HCT116 (cell line): Measurements from ENCODE around the gene MND1. TPM values are rescaled to one million over a fixed set of nuclear protein-coding genes. Genes with fewer than 3 reads are reported as not detected.

Experiments
- ATAC-seq: fragments of 200-7000 bp; cut with Tn5 transposase; 2 replicates; pipeline ENCODE4 v1.9.1; 2020; ENCODE audit warnings: mild to moderate bottlenecking, moderate library complexity
- BruUV-seq: library from RNA; stranded (reverse); fragments of 400-500 nt; replicated peaks from 2 replicates; lab custom pipeline; 2021; lab: Mats Ljungman, UMichigan
- CTCF ChIA-PET: fragments of 300-600 bp; sonication (Branson Sonifier 250); formaldehyde crosslinking; loops from one replicate; lab custom pipeline; 2021; ENCODE audit warnings: antibody characterized with exemption; lab: Charles Lee
- POLR2A ChIA-PET: fragments of 300-600, 350-600 bp; sonication (Branson Sonifier 250); formaldehyde crosslinking; loops from one replicate; lab custom pipeline; 2021; ENCODE audit warnings: antibody characterized with exemption; lab: Charles Lee
- RAD21 ChIA-PET, 2 experiments: fragments of 300-600 bp; sonication (Branson Sonifier 250); formaldehyde crosslinking; loops; one replicate each; lab custom pipeline; 2023; ENCODE audit warnings: low total read pairs in 2 of 2; ENCODE audit not compliant: uncharacterized antibody in 2 of 2, unreplicated experiment in 2 of 2, low non-redundant PET in 1 of 2; lab: Charles Lee
- DNase-seq: peaks from one replicate; pipeline ENCODE4 v3.0.0-alpha.2; 2010; ENCODE audit warnings: low read depth, low spot score
- H2AFZ ChIP-seq: fragments of 200-600 bp; shearing (Covaris generic), sonication (generic); 2 replicates; pipeline ENCODE4 v1.6.1; 2017; ENCODE audit warnings: low read depth, mixed run types, mixed read lengths, antibody characterized with exemption, low read length; ENCODE audit not compliant: poor library complexity, severe bottlenecking
- H3K27ac ChIP-seq: 2 replicates; pipeline ENCODE4 v1.5.1; 2012; ENCODE audit warnings: low read depth, low read length
- H3K27me3 ChIP-seq: fragments of 200-600 bp; sonication (generic); 2 replicates; pipeline ENCODE4 v1.6.1; 2016; ENCODE audit warnings: mixed run types, low read length, mixed read lengths; ENCODE audit not compliant: insufficient read depth
- H3K36me3 ChIP-seq, 2 experiments: fragments of 200-500 bp in 1 of 2; fragments of 200-600 bp in 1 of 2; sonication (Bioruptor generic) in 1 of 2; sonication (generic) in 1 of 2; 2 replicates each; pipeline versions ENCODE4 v1.5.1 to v1.6.1; 2014 to 2016; ENCODE audit warnings: low read length in 2 of 2, inconsistent platforms in 1 of 2, mixed read lengths in 1 of 2, mixed run types in 1 of 2; ENCODE audit not compliant: insufficient read depth in 2 of 2, control insufficient read depth in 1 of 2
- H3K4me1 ChIP-seq, 2 experiments: fragments of 200-600 bp in 1 of 2; sonication (generic) in 1 of 2; 2 replicates each; pipeline versions ENCODE4 v1.5.1 to v1.6.1; 2012 to 2017; ENCODE audit warnings: low read length in 2 of 2, inconsistent platforms in 1 of 2, mild to moderate bottlenecking in 1 of 2, mixed read lengths in 1 of 2, mixed run types in 1 of 2, moderate library complexity in 1 of 2; ENCODE audit not compliant: insufficient read depth in 2 of 2, control insufficient read depth in 1 of 2
- H3K4me2 ChIP-seq: fragments of 200-600 bp; sonication (generic); 2 replicates; pipeline ENCODE4 v1.6.1; 2017; ENCODE audit warnings: mixed run types, low read length, mixed read lengths
- H3K4me3 ChIP-seq, 2 experiments: fragments of 200-600 bp in 1 of 2; sonication (generic) in 1 of 2; replicated peaks in 1 of 2; 2 replicates each; pipeline ENCODE4 v1.5.1; 2011 to 2016; ENCODE audit warnings: low read length in 2 of 2, control low read depth in 1 of 2, low read depth in 1 of 2, mild to moderate bottlenecking in 1 of 2, mixed read lengths in 1 of 2, mixed run types in 1 of 2
- H3K79me2 ChIP-seq: fragments of 200-600 bp; sonication (generic); 2 replicates; pipeline ENCODE4 v1.6.1; 2017; ENCODE audit warnings: mild to moderate bottlenecking, mixed run types, low read length, moderate library complexity, mixed read lengths; ENCODE audit not compliant: insufficient read depth
- H3K9ac ChIP-seq: fragments of 200-600 bp; sonication (generic); 2 replicates; pipeline ENCODE4 v1.6.1; 2016; ENCODE audit warnings: low read length, mixed read lengths
- H3K9me2 ChIP-seq: fragments of 200-600 bp; sonication (generic), shearing (Covaris generic); 2 replicates; pipeline ENCODE4 v1.6.1; 2017; ENCODE audit warnings: mixed run types, mild to moderate bottlenecking, moderate library complexity; ENCODE audit not compliant: insufficient read depth
- H3K9me3 ChIP-seq, 2 experiments: fragments of 200-500 bp in 1 of 2; fragments of 200-600 bp in 1 of 2; sonication (Bioruptor generic) in 1 of 2; sonication (generic) in 1 of 2; 2 replicates each; pipeline ENCODE4 v1.6.1; 2014 to 2017; ENCODE audit warnings: low read length in 2 of 2, mixed read lengths in 2 of 2, inconsistent platforms in 1 of 2, low read depth in 1 of 2, mild to moderate bottlenecking in 1 of 2, mixed run types in 1 of 2, moderate library complexity in 1 of 2; ENCODE audit not compliant: control insufficient read depth in 1 of 2, insufficient read depth in 1 of 2
- H4K20me1 ChIP-seq: fragments of 200-600 bp; sonication (generic), shearing (Covaris generic); 2 replicates; pipeline ENCODE4 v1.6.1; 2017; ENCODE audit warnings: mixed run types, mild to moderate bottlenecking, moderate library complexity; ENCODE audit not compliant: insufficient read depth
- CBX3 ChIP-seq: IDR thresholded peaks from 2 replicates; pipeline ENCODE4 v1.6.1; 2012; ENCODE audit warnings: low read depth
- CEBPB ChIP-seq: IDR thresholded peaks from 2 replicates; pipeline ENCODE4 v1.6.1; 2012; ENCODE audit warnings: low read depth
- EGR1 ChIP-seq: IDR thresholded peaks from 2 replicates; pipeline ENCODE4 v1.6.1; 2012; ENCODE audit warnings: low read depth
- EZH2 ChIP-seq: fragments of 200-600 bp; sonication (generic); IDR thresholded peaks from 2 replicates; pipeline ENCODE4 v1.6.1; 2017; ENCODE audit warnings: antibody characterized with exemption, mixed run types
- EZH2phosphoT487 ChIP-seq: fragments of 200-600 bp; IDR thresholded peaks from 2 replicates; pipeline ENCODE4 v1.6.1; 2018; ENCODE audit warnings: antibody characterized with exemption, borderline replicate concordance
- FOSL1 ChIP-seq: IDR thresholded peaks from 2 replicates; pipeline ENCODE4 v1.6.1; 2012; ENCODE audit warnings: low read depth
- POLR2A ChIP-seq: IDR thresholded peaks from 2 replicates; pipeline ENCODE4 v1.7.0; 2011; ENCODE audit warnings: borderline replicate concordance; ENCODE audit not compliant: insufficient read depth, insufficient read length; ENCODE audit errors: extremely low read depth
- POLR2AphosphoS5 ChIP-seq: IDR thresholded peaks from 2 replicates; pipeline ENCODE4 v1.6.1; 2011; ENCODE audit warnings: mild to moderate bottlenecking, low read depth, low read length, moderate library complexity
- REST ChIP-seq: IDR thresholded peaks from 2 replicates; pipeline ENCODE4 v1.6.1; 2012; ENCODE audit warnings: low read depth
- SIN3A ChIP-seq: IDR thresholded peaks from 2 replicates; pipeline ENCODE4 v1.6.1; 2012; ENCODE audit warnings: low read depth
- SP1 ChIP-seq: IDR thresholded peaks from 2 replicates; pipeline ENCODE4 v1.6.1; 2012; ENCODE audit warnings: low read depth
- SRF ChIP-seq: IDR thresholded peaks from 2 replicates; pipeline ENCODE4 v1.6.1; 2012; ENCODE audit warnings: low read depth
- TCF7L2 ChIP-seq: IDR thresholded peaks from 2 replicates; pipeline ENCODE4 v1.7.0; 2011; ENCODE audit warnings: borderline replicate concordance, inconsistent platforms; ENCODE audit not compliant: insufficient read depth, insufficient read length; ENCODE audit errors: extremely low read depth
- YY1 ChIP-seq: IDR thresholded peaks from 2 replicates; pipeline ENCODE4 v1.6.1; 2011; ENCODE audit warnings: low read length, low read depth, moderate library complexity, mild to moderate bottlenecking; ENCODE audit not compliant: insufficient replicate concordance; ENCODE audit errors: extremely low read depth
- ZFX ChIP-seq: fragments of 450-650 bp; IDR thresholded peaks from 2 replicates; pipeline ENCODE4 v1.6.1; 2017
- intact Hi-C: fragments of 100-400 bp; cut with micrococcal nuclease; formaldehyde crosslinking; loops from 2 replicates; pipeline ENCODE4 v1.10.0; 2022
- total RNA-seq: library from RNA; stranded (reverse); gene quantifications from one replicate; pipeline ENCODE4 v1.2.1, GENCODE V29; 2021; ENCODE audit not compliant: unreplicated experiment
- TF ChIP-seq, protein P1 (sequence below), 3 experiments: fragments of 200-600 bp in 1 of 3; sonication (generic) in 1 of 3; IDR thresholded peaks in 2 of 3; conservative IDR thresholded peaks in 1 of 3; 2 replicates each; pipeline ENCODE4 v1.5.1; 2012 to 2017; ENCODE audit warnings: low read depth in 2 of 3, low read length in 2 of 3, antibody characterized with exemption in 1 of 3, borderline replicate concordance in 1 of 3, control low read depth in 1 of 3, mild to moderate bottlenecking in 1 of 3, mixed read lengths in 1 of 3, mixed run types in 1 of 3, moderate library complexity in 1 of 3; ENCODE audit not compliant: insufficient read depth in 1 of 3
- TF ChIP-seq, protein P2 (sequence below): IDR thresholded peaks from 2 replicates; pipeline ENCODE4 v1.6.1; 2012
- TF ChIP-seq, protein P3 (sequence below): IDR thresholded peaks from 2 replicates; pipeline ENCODE4 v1.6.1; 2011; ENCODE audit warnings: mild to moderate bottlenecking, low read length, moderate library complexity; ENCODE audit not compliant: insufficient replicate concordance; ENCODE audit errors: extremely low read depth

The MND1 gene
- total RNA-seq, 1 experiment from 2014 or later = 29.9 TPM

DNA sequence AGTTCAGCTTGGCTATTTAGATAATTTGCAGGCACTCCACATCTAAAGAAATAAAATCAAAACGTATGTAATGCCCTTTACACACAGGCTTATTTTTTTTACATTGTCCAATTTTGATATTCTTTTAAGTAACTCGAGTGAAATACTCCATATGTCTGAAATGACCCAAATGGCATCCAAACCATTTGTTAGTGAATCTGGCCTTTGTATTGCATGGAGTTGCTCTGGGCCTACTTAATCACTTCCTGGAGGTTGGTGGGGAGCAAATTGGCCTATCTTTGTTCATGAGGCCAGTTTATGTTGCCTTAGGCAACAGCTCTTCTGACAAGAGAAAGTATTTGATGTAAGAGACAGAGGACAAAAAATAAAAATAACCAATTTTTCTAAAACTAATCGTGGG lies 74.1 kb downstream of the MND1 start:
- Histone ChIP-seq H3K9me3 (no peaks in the 10 kb centered on the region), H3K4me3 (no peak overlapping the region), H3K79me2 (no peaks in the 10 kb centered on the region), H3K27ac (no peak overlapping the region), H4K20me1 (no peaks in the 10 kb centered on the region), H2AFZ (no peak overlapping the region), H3K4me1 (no peaks in the 10 kb centered on the region), H3K27me3 (no peaks in the 10 kb centered on the region), H3K9ac (no peak overlapping the region), H3K36me3 (peaks cover 0 to 4% of the 10 kb centered on the region in 2 experiments; a peak in 1 of 4 replicates), H3K9me2 (no peaks in the 10 kb centered on the region), H3K4me2 (no peak overlapping the region)
- ChIA-PET POLR2A (no interaction called here), RAD21 (no interaction called here), CTCF (interaction anchor here (1.2 kb wide), 1 partner anchor 14 kb away, joined by 3 read pairs; no protein-coding TSS in a partner anchor)
- TF ChIP-seq TCF7L2 = no peak
- no peak for TF ChIP-seq EZH2
- TF ChIP-seq EZH2phosphoT487 = no peak
- no peak for TF ChIP-seq CEBPB
- no peak for TF ChIP-seq YY1
- no peak for TF ChIP-seq CBX3
- TF ChIP-seq, protein P1, sequence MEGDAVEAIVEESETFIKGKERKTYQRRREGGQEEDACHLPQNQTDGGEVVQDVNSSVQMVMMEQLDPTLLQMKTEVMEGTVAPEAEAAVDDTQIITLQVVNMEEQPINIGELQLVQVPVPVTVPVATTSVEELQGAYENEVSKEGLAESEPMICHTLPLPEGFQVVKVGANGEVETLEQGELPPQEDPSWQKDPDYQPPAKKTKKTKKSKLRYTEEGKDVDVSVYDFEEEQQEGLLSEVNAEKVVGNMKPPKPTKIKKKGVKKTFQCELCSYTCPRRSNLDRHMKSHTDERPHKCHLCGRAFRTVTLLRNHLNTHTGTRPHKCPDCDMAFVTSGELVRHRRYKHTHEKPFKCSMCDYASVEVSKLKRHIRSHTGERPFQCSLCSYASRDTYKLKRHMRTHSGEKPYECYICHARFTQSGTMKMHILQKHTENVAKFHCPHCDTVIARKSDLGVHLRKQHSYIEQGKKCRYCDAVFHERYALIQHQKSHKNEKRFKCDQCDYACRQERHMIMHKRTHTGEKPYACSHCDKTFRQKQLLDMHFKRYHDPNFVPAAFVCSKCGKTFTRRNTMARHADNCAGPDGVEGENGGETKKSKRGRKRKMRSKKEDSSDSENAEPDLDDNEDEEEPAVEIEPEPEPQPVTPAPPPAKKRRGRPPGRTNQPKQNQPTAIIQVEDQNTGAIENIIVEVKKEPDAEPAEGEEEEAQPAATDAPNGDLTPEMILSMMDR (IDR thresholded peaks at IDR 0.05 in 2 of 3, conservative IDR thresholded peaks at IDR 0.05 in 1 of 3; ENCODE audit: borderline replicate concordance in 1 of 3, insufficient read depth in 1 of 3, low read depth in 2 of 3, low read length in 2 of 3) = no peak
- TF ChIP-seq POLR2A = no peak
- TF ChIP-seq, protein P2, sequence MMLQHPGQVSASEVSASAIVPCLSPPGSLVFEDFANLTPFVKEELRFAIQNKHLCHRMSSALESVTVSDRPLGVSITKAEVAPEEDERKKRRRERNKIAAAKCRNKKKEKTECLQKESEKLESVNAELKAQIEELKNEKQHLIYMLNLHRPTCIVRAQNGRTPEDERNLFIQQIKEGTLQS = no peak
- no peak for TF ChIP-seq POLR2AphosphoS5
- no peak for TF ChIP-seq EGR1
- no peak for TF ChIP-seq SRF
- no peak for TF ChIP-seq SP1
- TF ChIP-seq SIN3A = no peak
- no peak for TF ChIP-seq FOSL1
- TF ChIP-seq, protein P3, sequence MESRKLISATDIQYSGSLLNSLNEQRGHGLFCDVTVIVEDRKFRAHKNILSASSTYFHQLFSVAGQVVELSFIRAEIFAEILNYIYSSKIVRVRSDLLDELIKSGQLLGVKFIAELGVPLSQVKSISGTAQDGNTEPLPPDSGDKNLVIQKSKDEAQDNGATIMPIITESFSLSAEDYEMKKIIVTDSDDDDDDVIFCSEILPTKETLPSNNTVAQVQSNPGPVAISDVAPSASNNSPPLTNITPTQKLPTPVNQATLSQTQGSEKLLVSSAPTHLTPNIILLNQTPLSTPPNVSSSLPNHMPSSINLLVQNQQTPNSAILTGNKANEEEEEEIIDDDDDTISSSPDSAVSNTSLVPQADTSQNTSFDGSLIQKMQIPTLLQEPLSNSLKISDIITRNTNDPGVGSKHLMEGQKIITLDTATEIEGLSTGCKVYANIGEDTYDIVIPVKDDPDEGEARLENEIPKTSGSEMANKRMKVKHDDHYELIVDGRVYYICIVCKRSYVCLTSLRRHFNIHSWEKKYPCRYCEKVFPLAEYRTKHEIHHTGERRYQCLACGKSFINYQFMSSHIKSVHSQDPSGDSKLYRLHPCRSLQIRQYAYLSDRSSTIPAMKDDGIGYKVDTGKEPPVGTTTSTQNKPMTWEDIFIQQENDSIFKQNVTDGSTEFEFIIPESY = no peak
- no peak for TF ChIP-seq REST
- TF ChIP-seq ZFX = no peak
- TSS peak; percentile 21 for BruUV-seq
- DNase-seq (no peak), ATAC-seq (no peak)
- intact Hi-C loops = no loop called here
